ENCODE measurements around the gene CLP1.
"Not testable (repeated sequence)": the region's sequence is repeated elsewhere in the genome, so short reads cannot be mapped to it uniquely, and the experiment has no call there.

The CLP1 gene

GRCh38 chr11:57667117-57667735 lies 9.7 kb downstream of the CLP1 start:
- DNase-seq = peak; percentile 99

GRCh38 chr11:57667736-57668433 lies 10.3 kb downstream of the CLP1 start, which contains the start of gene ZDHHC5:
Gene ZDHHC5 (plus strand): TSS chr11:57668114. CDS start chr11:57673091, 4,977 bp downstream.
- peak; percentile 100 for DNase-seq

DNA sequence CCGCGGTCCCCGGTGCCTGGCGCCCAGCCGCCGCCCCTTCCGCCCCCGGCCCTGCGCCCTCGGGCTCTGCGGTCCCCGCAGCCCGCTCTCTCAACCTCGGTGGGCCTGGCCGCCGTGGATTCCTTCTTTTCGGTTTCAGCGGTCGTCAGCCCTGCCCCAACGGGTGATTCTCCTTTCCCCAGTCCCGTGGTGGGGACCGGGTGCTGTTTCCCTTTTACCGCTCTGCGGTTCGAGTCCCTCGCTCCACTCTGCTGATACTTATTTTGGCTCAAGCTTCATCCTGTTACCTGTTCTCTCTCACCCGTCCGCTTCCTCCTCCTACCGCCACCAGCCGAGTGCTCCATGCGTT lies 10.8 kb downstream of the CLP1 start:
- DNase-seq = no peak

DNA sequence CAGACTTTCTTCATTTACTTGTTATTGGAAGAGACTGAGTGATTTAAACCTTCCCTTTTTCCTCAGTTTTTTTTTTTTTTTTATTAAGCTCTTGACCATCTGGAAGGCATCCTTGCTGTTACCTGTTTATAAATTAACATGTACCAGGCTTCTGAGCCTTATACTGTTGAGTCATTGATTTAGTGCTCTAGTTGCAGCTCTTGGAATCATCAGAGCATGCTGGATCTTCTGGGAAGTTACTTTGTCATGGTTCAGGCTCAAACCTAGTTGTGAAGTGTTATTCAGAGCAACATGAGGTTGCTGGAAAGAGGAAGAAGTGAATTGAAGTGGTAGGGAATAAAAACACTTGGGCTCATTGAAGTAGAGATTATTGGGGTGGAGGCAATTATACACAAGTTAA lies 16.7 kb downstream of the CLP1 start:
- DNase-seq = no peak

DNA sequence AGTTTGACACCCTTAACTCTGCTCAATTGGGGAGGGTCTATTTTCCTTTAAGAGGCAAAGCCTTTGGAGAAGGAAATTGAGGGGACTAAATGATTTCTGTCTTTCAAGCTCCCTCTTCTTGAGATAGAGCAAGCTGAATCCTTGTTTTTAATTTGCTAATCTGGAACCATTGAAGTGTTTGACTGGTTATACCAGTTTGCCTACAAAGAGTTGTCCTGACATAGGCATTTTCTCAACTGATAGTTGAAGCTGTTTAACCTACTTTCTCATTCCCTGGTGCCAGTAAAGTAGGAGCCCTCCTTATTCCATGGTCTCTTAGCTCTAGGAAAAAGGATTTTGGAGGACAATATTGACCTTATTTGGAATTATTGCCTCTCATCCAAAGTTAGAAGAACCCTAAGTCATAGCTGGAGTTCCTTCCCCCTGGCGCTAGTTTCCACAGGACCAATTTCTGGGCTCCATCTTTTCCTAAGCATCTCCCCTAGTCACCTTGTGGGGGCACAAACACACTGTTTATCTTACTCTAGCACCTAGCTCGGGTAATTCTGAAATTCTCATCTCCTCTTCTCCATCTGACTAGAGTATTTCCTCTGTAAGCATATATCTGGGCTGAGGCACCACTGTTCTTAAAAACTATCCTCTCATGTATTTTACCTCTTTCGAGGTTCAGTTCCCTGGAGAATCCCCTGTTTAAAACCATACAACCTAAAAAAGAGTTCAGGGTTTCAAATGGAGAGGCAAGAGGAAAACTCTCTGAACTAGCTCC lies 17.8 kb downstream of the CLP1 start:
- DNase-seq = no peak

- no peak for DNase-seq
Observed at GRCh38 chr11:57679396-57679795, 21.8 kb downstream of the CLP1 start.

DNA sequence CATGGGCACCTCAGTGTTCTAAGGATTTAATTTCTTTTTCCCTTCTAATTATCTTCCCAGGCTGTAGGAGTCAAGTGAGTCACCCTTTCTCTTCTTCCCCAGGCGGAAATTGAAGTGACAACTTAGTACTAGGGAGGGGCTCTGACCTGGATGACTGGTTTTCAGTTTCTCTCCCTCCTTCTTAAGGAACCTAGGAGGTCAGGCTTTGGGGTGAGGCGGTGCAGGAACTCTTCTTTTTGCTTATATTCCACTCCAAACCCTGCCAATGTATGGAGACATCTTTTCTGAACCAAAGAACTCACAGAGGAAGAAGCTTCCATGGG lies 23.0 kb downstream of the CLP1 start:
- DNase-seq = no peak

GRCh38 chr11:57681168-57681567 lies 23.6 kb downstream of the CLP1 start:
- no peak for DNase-seq

DNA sequence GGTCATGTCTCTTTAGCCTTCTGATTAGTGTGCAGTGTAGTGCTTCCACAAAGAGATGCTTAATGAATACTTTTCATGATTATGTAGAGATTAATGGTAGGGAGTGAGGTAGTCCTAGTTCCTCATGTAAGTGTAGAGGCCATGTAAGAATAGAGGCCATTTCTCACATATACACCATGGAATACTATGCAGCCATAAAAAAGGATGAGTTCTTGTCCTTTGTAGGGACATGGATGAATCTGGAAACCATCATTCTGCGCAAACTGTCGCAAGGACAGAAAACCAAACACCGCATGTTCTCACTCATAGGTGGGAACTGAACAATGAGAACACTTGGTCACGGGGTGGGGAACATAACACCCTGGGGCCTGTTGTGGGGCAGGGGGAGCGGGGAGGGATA lies 32.9 kb downstream of the CLP1 start:
- DNase-seq = not testable (repeated sequence)

DNA sequence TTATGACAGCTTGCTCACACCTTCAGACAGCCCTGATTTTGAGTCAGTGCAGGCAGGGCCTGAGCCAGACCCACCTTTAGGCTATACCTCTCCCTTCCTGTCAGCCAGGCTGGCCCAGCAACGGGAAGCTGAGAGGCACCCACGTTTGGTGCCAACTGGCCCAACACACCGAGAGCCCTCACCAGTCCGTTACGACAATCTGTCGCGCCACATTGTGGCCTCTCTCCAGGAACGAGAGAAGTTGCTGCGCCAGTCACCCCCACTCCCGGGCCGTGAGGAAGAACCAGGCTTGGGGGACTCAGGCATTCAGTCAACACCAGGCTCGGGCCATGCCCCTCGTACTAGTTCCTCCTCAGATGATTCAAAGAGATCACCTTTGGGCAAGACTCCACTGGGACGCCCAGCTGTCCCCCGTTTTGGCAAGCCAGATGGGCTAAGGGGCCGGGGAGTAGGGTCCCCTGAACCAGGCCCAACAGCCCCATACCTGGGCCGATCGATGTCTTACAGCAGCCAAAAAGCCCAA lies 41.3 kb downstream of the CLP1 start:
- no peak for DNase-seq

- no peak for DNase-seq
Observed at GRCh38 chr11:57699813-57700212, 42.3 kb downstream of the CLP1 start.

GRCh38 chr11:57700425-57700824 lies 42.9 kb downstream of the CLP1 start:
- DNase-seq = no peak

DNA sequence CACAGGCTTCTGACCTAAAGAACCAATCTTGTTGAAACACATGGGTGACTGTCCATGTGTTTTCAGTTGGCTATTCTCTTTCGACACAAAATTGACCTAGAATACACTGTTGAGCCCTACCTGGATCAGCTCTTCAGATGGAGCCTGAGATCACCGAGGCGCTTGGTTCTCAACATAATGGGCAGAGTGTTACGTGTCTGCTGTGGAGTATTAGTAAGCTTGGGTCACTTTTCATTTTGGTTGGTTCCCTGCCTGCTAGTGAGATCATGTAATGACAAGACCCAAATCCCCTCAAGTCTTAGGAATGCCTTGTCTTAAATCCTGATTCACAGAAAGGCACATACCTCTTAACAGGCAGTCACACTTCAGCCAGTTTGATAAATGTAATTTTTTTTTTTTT lies 45.8 kb downstream of the CLP1 start:
- DNase-seq = no peak

GRCh38 chr11:57704932-57705331 lies 47.4 kb downstream of the CLP1 start:
- DNase-seq = no peak

DNA sequence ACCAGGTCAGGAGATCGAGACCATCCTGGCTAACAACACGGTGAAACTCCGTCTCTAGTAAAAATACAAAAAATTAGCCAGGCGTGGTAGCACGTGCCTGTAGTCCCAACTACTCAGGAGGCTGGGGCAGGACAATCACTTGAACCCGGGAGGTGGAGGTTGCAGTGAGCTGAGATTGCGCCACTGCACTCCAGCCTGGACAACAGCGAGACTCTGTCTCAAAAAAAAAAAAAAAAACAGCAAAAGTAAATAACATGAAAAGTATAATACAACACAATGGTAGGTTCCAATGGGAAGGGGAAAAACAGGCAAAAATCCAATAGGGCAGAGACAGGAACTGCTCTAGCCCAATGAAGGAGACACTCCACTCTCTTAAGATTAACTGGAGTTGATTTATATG lies 47.9 kb downstream of the CLP1 start:
- not testable (repeated sequence) for DNase-seq

DNA sequence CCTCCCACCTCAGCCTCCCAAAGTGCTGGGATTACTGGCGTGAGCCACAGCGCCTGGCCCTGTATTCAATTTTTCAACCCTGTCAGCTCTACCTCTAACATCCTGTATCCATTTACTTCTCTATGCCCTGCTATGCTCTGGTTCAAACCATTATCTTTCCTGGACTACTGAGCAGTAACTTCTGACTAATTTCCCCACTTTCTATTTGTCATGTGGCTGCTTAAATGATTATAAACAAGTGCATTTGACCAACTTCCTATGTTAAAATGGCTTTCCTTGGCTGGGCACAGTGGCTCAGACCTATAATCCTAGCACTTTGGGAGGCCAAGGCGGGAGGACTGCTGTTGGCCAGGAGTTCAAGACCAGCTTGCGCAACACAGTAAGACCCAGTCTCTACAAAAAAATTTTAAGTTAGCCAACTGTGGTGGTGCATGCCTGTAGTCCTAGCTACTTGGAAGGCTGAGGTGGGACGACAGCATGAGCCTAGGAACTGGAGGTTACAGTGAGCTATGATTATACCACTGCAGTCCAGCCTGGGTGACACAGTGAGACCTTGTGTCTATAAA lies 52.3 kb downstream of the CLP1 start:
- no peak for DNase-seq

Measured in fibroblast of skin of scalp (primary cell).